ENCODE data around the gene MIER3.
A peak's percentile ranks its signal among the peaks of the same experiment; 100 is the strongest.

The MIER3 gene

GRCh38 chr5:56918054-56918453, 33.9 kb downstream of the MIER3 start:
- H3K27ac ChIP-seq (ENCODE audit: low read depth, low read length): no peak overlapping the region
- 81% methylated on average over 2 of the region's 2 CpGs for WGBS
- no peaks in the 10 kb centered on the region for H3K4me1 ChIP-seq (ENCODE audit: insufficient read depth, low read length)
- peaks cover 45% of the 10 kb centered on the region for H3K36me3 ChIP-seq (ENCODE audit: insufficient read depth, low read length)
- peaks cover 2% of the 10 kb centered on the region for H3K9me3 ChIP-seq (ENCODE audit: insufficient read depth, low read depth, low read length)
- H3K4me3 ChIP-seq (ENCODE audit: low read length): no peak overlapping the region
- H3K27me3 ChIP-seq (ENCODE audit: insufficient read depth, low read length): no peaks in the 10 kb centered on the region
- no peak overlapping the region for H3K9ac ChIP-seq (ENCODE audit: low read depth, low read length)

GRCh38 chr5:56917534-56917933, 34.4 kb downstream of the MIER3 start:
- H3K4me1 ChIP-seq (ENCODE audit: insufficient read depth, low read length): no peaks in the 10 kb centered on the region
- WGBS: 81% methylated on average over 2 of the region's 2 CpGs
- H3K9ac ChIP-seq (ENCODE audit: low read depth, low read length): no peak overlapping the region
- no peaks in the 10 kb centered on the region for H3K27me3 ChIP-seq (ENCODE audit: insufficient read depth, low read length)
- H3K4me3 ChIP-seq (ENCODE audit: low read length): no peak overlapping the region
- H3K27ac ChIP-seq (ENCODE audit: low read depth, low read length): no peak overlapping the region
- no peaks in the 10 kb centered on the region for H3K9me3 ChIP-seq (ENCODE audit: insufficient read depth, low read depth, low read length)
- H3K36me3 ChIP-seq (ENCODE audit: insufficient read depth, low read length): peaks cover 40% of the 10 kb centered on the region

GRCh38 chr5:56914678-56915077, 37.2 kb downstream of the MIER3 start:
- no peaks in the 10 kb centered on the region for H3K9me3 ChIP-seq (ENCODE audit: insufficient read depth, low read depth, low read length)
- no peaks in the 10 kb centered on the region for H3K27me3 ChIP-seq (ENCODE audit: insufficient read depth, low read length)
- H3K4me1 ChIP-seq (ENCODE audit: insufficient read depth, low read length): peaks cover 11% of the 10 kb centered on the region
- H3K36me3 ChIP-seq (ENCODE audit: insufficient read depth, low read length): peaks cover 11% of the 10 kb centered on the region
- no peak overlapping the region for H3K4me3 ChIP-seq (ENCODE audit: low read length)
- no peak overlapping the region for H3K9ac ChIP-seq (ENCODE audit: low read depth, low read length)
- H3K27ac ChIP-seq (ENCODE audit: low read depth, low read length): no peak overlapping the region
- WGBS: 100% methylated on average over 1 of the region's 2 CpGs

GRCh38 chr5:56913766-56914165, 38.2 kb downstream of the MIER3 start:
- peaks cover 7% of the 10 kb centered on the region; the same call in 1 of the 2 replicates for H3K36me3 ChIP-seq (ENCODE audit: insufficient read depth, low read length)
- H3K4me1 ChIP-seq (ENCODE audit: insufficient read depth, low read length): peaks cover 11% of the 10 kb centered on the region
- no peaks in the 10 kb centered on the region for H3K9me3 ChIP-seq (ENCODE audit: insufficient read depth, low read depth, low read length)
- H3K27me3 ChIP-seq (ENCODE audit: insufficient read depth, low read length): no peaks in the 10 kb centered on the region
- H3K9ac ChIP-seq (ENCODE audit: low read depth, low read length): no peak overlapping the region
- no peak overlapping the region for H3K27ac ChIP-seq (ENCODE audit: low read depth, low read length)
- no peak overlapping the region for H3K4me3 ChIP-seq (ENCODE audit: low read length)
- 94% methylated on average over 3 of the region's 3 CpGs for WGBS

- Histone ChIP-seq H3K9ac (ENCODE audit: low read depth, low read length) (peak overlapping the region; percentile 98), H3K4me3 (ENCODE audit: low read length) (peak overlapping the region; percentile 85), H3K27me3 (ENCODE audit: insufficient read depth, low read length) (no peaks in the 10 kb centered on the region), H3K36me3 (ENCODE audit: insufficient read depth, low read length) (peaks cover 4% of the 10 kb centered on the region; the same call in 1 of the 2 replicates), H3K27ac (ENCODE audit: low read depth, low read length) (peak overlapping the region; percentile 97), H3K4me1 (ENCODE audit: insufficient read depth, low read length) (peaks cover 17% of the 10 kb centered on the region), H3K9me3 (ENCODE audit: insufficient read depth, low read depth, low read length) (no peaks in the 10 kb centered on the region)
- WGBS: 18% methylated on average over 29 of the region's 29 CpGs
Observed at GRCh38 chr5:56910210-56910965, 41.5 kb downstream of the MIER3 start.

- H3K9me3 ChIP-seq (ENCODE audit: insufficient read depth, low read depth, low read length): no peaks in the 10 kb centered on the region
- WGBS: under 1% methylated on average over 81 of the region's 84 CpGs
- no peaks in the 10 kb centered on the region for H3K27me3 ChIP-seq (ENCODE audit: insufficient read depth, low read length)
- H3K36me3 ChIP-seq (ENCODE audit: insufficient read depth, low read length): no peaks in the 10 kb centered on the region
- peaks cover 17% of the 10 kb centered on the region for H3K4me1 ChIP-seq (ENCODE audit: insufficient read depth, low read length)
- H3K27ac ChIP-seq (ENCODE audit: low read depth, low read length): peak within 1 kb of the TSS; percentile 97
- H3K9ac ChIP-seq (ENCODE audit: low read depth, low read length): peak within 1 kb of the TSS; percentile 98
- peak within 1 kb of the TSS; percentile 85 for H3K4me3 ChIP-seq (ENCODE audit: low read length)
Observed at GRCh38 chr5:56909294-56910209, 42.4 kb downstream of the MIER3 start, which contains the start of gene SETD9. Gene SETD9, plus strand, starts transcription at chr5:56909596. Its CDS starts 50 bp downstream, at chr5:56909646.

- 5% methylated on average over 19 of the region's 19 CpGs for WGBS
- Histone ChIP-seq H3K4me3 (ENCODE audit: low read length) (peak overlapping the region; percentile 75), H3K9me3 (ENCODE audit: insufficient read depth, low read depth, low read length) (no peaks in the 10 kb centered on the region), H3K27ac (ENCODE audit: low read depth, low read length) (peak overlapping the region; percentile 95), H3K9ac (ENCODE audit: low read depth, low read length) (peak overlapping the region; percentile 87), H3K27me3 (ENCODE audit: insufficient read depth, low read length) (no peaks in the 10 kb centered on the region), H3K4me1 (ENCODE audit: insufficient read depth, low read length) (peaks cover 17% of the 10 kb centered on the region), H3K36me3 (ENCODE audit: insufficient read depth, low read length) (no peaks in the 10 kb centered on the region)
Observed at GRCh38 chr5:56908942-56909293, 43.0 kb downstream of the MIER3 start.

- no peaks in the 10 kb centered on the region for H3K27me3 ChIP-seq (ENCODE audit: insufficient read depth, low read length)
- H3K27ac ChIP-seq (ENCODE audit: low read depth, low read length): no peak overlapping the region
- no peak overlapping the region for H3K4me3 ChIP-seq (ENCODE audit: low read length)
- H3K4me1 ChIP-seq (ENCODE audit: insufficient read depth, low read length): no peaks in the 10 kb centered on the region
- no peaks in the 10 kb centered on the region for H3K9me3 ChIP-seq (ENCODE audit: insufficient read depth, low read depth, low read length)
- no peak overlapping the region for H3K9ac ChIP-seq (ENCODE audit: low read depth, low read length)
- H3K36me3 ChIP-seq (ENCODE audit: insufficient read depth, low read length): no peaks in the 10 kb centered on the region
- 45% methylated on average over 3 of the region's 3 CpGs for WGBS
Observed at GRCh38 chr5:56900858-56901578, 50.9 kb downstream of the MIER3 start.

- Histone ChIP-seq H3K4me3 (ENCODE audit: low read length) (no peak overlapping the region), H3K9ac (ENCODE audit: low read depth, low read length) (no peak overlapping the region), H3K27ac (ENCODE audit: low read depth, low read length) (no peak overlapping the region), H3K36me3 (ENCODE audit: insufficient read depth, low read length) (peaks cover 3% of the 10 kb centered on the region), H3K9me3 (ENCODE audit: insufficient read depth, low read depth, low read length) (no peaks in the 10 kb centered on the region), H3K27me3 (ENCODE audit: insufficient read depth, low read length) (no peaks in the 10 kb centered on the region), H3K4me1 (ENCODE audit: insufficient read depth, low read length) (no peaks in the 10 kb centered on the region)
- WGBS: 82% methylated on average over 3 of the region's 4 CpGs
Observed at GRCh38 chr5:56900395-56900794, 51.5 kb downstream of the MIER3 start.

GRCh38 chr5:56898213-56898612, 53.7 kb downstream of the MIER3 start:
- peaks cover 25% of the 10 kb centered on the region for H3K36me3 ChIP-seq (ENCODE audit: insufficient read depth, low read length)
- H3K27me3 ChIP-seq (ENCODE audit: insufficient read depth, low read length): no peaks in the 10 kb centered on the region
- H3K4me3 ChIP-seq (ENCODE audit: low read length): no peak overlapping the region
- no peak overlapping the region for H3K9ac ChIP-seq (ENCODE audit: low read depth, low read length)
- H3K9me3 ChIP-seq (ENCODE audit: insufficient read depth, low read depth, low read length): no peaks in the 10 kb centered on the region
- WGBS: 94% methylated on average over 4 of the region's 4 CpGs
- H3K27ac ChIP-seq (ENCODE audit: low read depth, low read length): no peak overlapping the region
- no peaks in the 10 kb centered on the region for H3K4me1 ChIP-seq (ENCODE audit: insufficient read depth, low read length)

GRCh38 chr5:56896763-56897162, 55.2 kb downstream of the MIER3 start:
- WGBS: 93% methylated on average over 4 of the region's 4 CpGs

More at GRCh38 chr5:56896763-56897162, 55.2 kb downstream of the MIER3 start:
- H3K27me3 ChIP-seq (ENCODE audit: insufficient read depth, low read length): no peaks in the 10 kb centered on the region
- peaks cover 25% of the 10 kb centered on the region for H3K36me3 ChIP-seq (ENCODE audit: insufficient read depth, low read length)
- no peaks in the 10 kb centered on the region for H3K4me1 ChIP-seq (ENCODE audit: insufficient read depth, low read length)
- no peak overlapping the region for H3K27ac ChIP-seq (ENCODE audit: low read depth, low read length)
- H3K4me3 ChIP-seq (ENCODE audit: low read length): no peak overlapping the region
- H3K9me3 ChIP-seq (ENCODE audit: insufficient read depth, low read depth, low read length): no peaks in the 10 kb centered on the region
- H3K9ac ChIP-seq (ENCODE audit: low read depth, low read length): no peak overlapping the region

All from HUES64 (cell line).